H1 (cell line): ENCODE results near the gene CETN2. TPM values are rescaled to one million over a fixed set of nuclear protein-coding genes. Genes with fewer than 3 reads are reported as not detected.

ENCODE experiments used
- CTCF ChIA-PET: fragments of 300-600 bp; sonication (Branson Sonifier 250); formaldehyde crosslinking; loops from one replicate; lab custom pipeline; 2021; ENCODE audit not compliant: partially characterized antibody; lab: Charles Lee
- POLR2A ChIA-PET: fragments of 300-600 bp; sonication (Branson Sonifier 250); formaldehyde crosslinking; loops from one replicate; lab custom pipeline; 2021; ENCODE audit warnings: inconsistent platforms; ENCODE audit not compliant: partially characterized antibody; lab: Charles Lee
- DNase-seq, 2 experiments: peaks; one replicate each; pipeline versions ENCODE4 v3.0.0 to v3.0.0-alpha.2; 2010 to 2022; ENCODE audit warnings: low spot score in 2 of 2, low read depth in 1 of 2, mixed read lengths in 1 of 2
- FAIRE-seq: peaks from 2 replicates; lab custom pipeline; 2011; peaks lifted over from hg19 to GRCh38; lab: Jason Lieb, UNC
- H2AFZ ChIP-seq: 2 replicates; pipeline ENCODE4 v1.8.1; 2012; ENCODE audit warnings: low read length, inconsistent platforms
- H2AK5ac ChIP-seq: 2 replicates; pipeline ENCODE4 v1.6.1; 2013; ENCODE audit warnings: low read depth, low read length
- H2BK120ac ChIP-seq: replicated peaks from 2 replicates; pipeline ENCODE3; 2013; ENCODE audit warnings: low read depth, low read length, inconsistent platforms
- H2BK12ac ChIP-seq: 2 replicates; pipeline ENCODE4 v1.6.1; 2013; ENCODE audit warnings: low read depth, low read length
- H2BK15ac ChIP-seq: 2 replicates; pipeline ENCODE4 v1.6.1; 2013; ENCODE audit warnings: low read length
- H2BK20ac ChIP-seq: 2 replicates; pipeline ENCODE4 v1.6.1; 2013; ENCODE audit warnings: low read length
- H2BK5ac ChIP-seq: 2 replicates; pipeline ENCODE4 v1.6.1; 2013; ENCODE audit warnings: low read depth, low read length
- H3K14ac ChIP-seq: 2 replicates; pipeline ENCODE4 v1.6.1; 2013; ENCODE audit warnings: inconsistent platforms; ENCODE audit not compliant: insufficient read length
- H3K18ac ChIP-seq: 2 replicates; pipeline ENCODE4 v1.6.1; 2013; ENCODE audit warnings: low read length; ENCODE audit errors: extremely low read depth
- H3K23ac ChIP-seq: 2 replicates; pipeline ENCODE4 v1.6.1; 2013; ENCODE audit warnings: inconsistent platforms; ENCODE audit not compliant: insufficient read length
- H3K23me2 ChIP-seq: 2 replicates; pipeline ENCODE4 v1.6.1; 2013; ENCODE audit warnings: low read depth, low read length
- H3K27ac ChIP-seq: 2 replicates; pipeline ENCODE4 v1.6.1; 2011; ENCODE audit warnings: low read depth, low read length, inconsistent platforms
- H3K27me3 ChIP-seq, 4 experiments: replicated peaks in 1 of 4; 1 replicate in 1 of 4; 2 replicates in 3 of 4; pipeline versions ENCODE4 v1.6.1 to v1.8.1; 2011 to 2013; ENCODE audit warnings: low read length in 3 of 4, mild to moderate bottlenecking in 3 of 4, inconsistent platforms in 2 of 4, mixed read lengths in 2 of 4, moderate library complexity in 1 of 4; ENCODE audit not compliant: control insufficient read depth in 3 of 4, insufficient read depth in 3 of 4; ENCODE audit errors: extremely low read depth in 1 of 4
- H3K36me3 ChIP-seq, 4 experiments: 2 replicates each; pipeline versions ENCODE4 v1.6.1 to v1.8.1; 2011 to 2013; ENCODE audit warnings: mild to moderate bottlenecking in 4 of 4, low read length in 3 of 4, moderate library complexity in 2 of 4, control low read depth in 1 of 4, inconsistent platforms in 1 of 4; ENCODE audit not compliant: insufficient read depth in 4 of 4, control insufficient read depth in 2 of 4
- H3K4ac ChIP-seq: replicated peaks from 2 replicates; pipeline ENCODE3; 2013; ENCODE audit warnings: low read length, low read depth, mixed read lengths, inconsistent platforms; ENCODE audit not compliant: insufficient read length
- H3K4me1 ChIP-seq, 4 experiments: replicated peaks in 1 of 4; 1 replicate in 1 of 4; 2 replicates in 3 of 4; pipeline versions ENCODE4 v1.6.1 to v1.8.1; 2011 to 2013; ENCODE audit warnings: low read length in 3 of 4, inconsistent platforms in 2 of 4, mixed read lengths in 1 of 4; ENCODE audit not compliant: insufficient read depth in 4 of 4, control insufficient read depth in 3 of 4
- H3K4me2 ChIP-seq, 2 experiments: 2 replicates each; pipeline versions ENCODE4 v1.6.1 to v1.8.1; 2011 to 2013; ENCODE audit warnings: low read depth in 2 of 2, low read length in 2 of 2, control low read depth in 1 of 2, inconsistent platforms in 1 of 2, mild to moderate bottlenecking in 1 of 2; ENCODE audit not compliant: insufficient read depth in 1 of 2
- H3K4me3 ChIP-seq, 4 experiments: fragments of 200-600, 300-600 bp in 1 of 4; sonication (generic), shearing (Covaris generic), sonication (Bioruptor Twin) in 1 of 4; 2 replicates each; pipeline versions ENCODE4 v1.5.1 to v1.8.1; 2011 to 2016; ENCODE audit warnings: low read length in 4 of 4, low read depth in 3 of 4, control low read depth in 2 of 4, inconsistent platforms in 2 of 4, mild to moderate bottlenecking in 2 of 4, mixed read lengths in 1 of 4, moderate library complexity in 1 of 4; ENCODE audit not compliant: insufficient read depth in 2 of 4; ENCODE audit errors: extremely low read depth in 1 of 4
- H3K56ac ChIP-seq: replicated peaks from 2 replicates; pipeline ENCODE3; 2013; ENCODE audit warnings: low read depth, mild to moderate bottlenecking, mixed read lengths, low read length, inconsistent platforms; ENCODE audit not compliant: insufficient read length
- H3K79me1 ChIP-seq: 2 replicates; pipeline ENCODE4 v1.6.1; 2013; ENCODE audit warnings: low read depth, low read length, control low read depth
- H3K79me2 ChIP-seq, 2 experiments: 2 replicates each; pipeline versions ENCODE4 v1.6.1 to v1.8.1; 2012 to 2013; ENCODE audit warnings: low read length in 2 of 2, mild to moderate bottlenecking in 2 of 2, inconsistent platforms in 1 of 2; ENCODE audit not compliant: insufficient read depth in 2 of 2, control insufficient read depth in 1 of 2
- H3K9ac ChIP-seq, 4 experiments: replicated peaks in 1 of 4; 1 replicate in 1 of 4; 2 replicates in 3 of 4; pipeline versions ENCODE4 v1.6.1 to v1.8.1; 2011 to 2013; ENCODE audit warnings: low read depth in 3 of 4, low read length in 3 of 4, control low read depth in 2 of 4, mild to moderate bottlenecking in 2 of 4, moderate library complexity in 2 of 4, inconsistent platforms in 1 of 4; ENCODE audit errors: extremely low read depth in 1 of 4
- H3K9me3 ChIP-seq, 2 experiments: 2 replicates each; pipeline versions ENCODE4 v1.6.1 to v1.8.1; 2012 to 2013; ENCODE audit warnings: mild to moderate bottlenecking in 2 of 2, moderate library complexity in 2 of 2, control low read depth in 1 of 2, inconsistent platforms in 1 of 2, low read depth in 1 of 2, low read length in 1 of 2, mixed read lengths in 1 of 2; ENCODE audit not compliant: insufficient read depth in 2 of 2
- H4K20me1 ChIP-seq, 2 experiments: replicated peaks in 1 of 2; 2 replicates each; pipeline versions ENCODE3 to v1.8.1; 2011 to 2013; ENCODE audit warnings: inconsistent platforms in 2 of 2, low read length in 2 of 2, mild to moderate bottlenecking in 1 of 2; ENCODE audit not compliant: insufficient read depth in 2 of 2, control insufficient read depth in 1 of 2
- H4K5ac ChIP-seq: 2 replicates; pipeline ENCODE4 v1.6.1; 2013; ENCODE audit warnings: low read length, low read depth, mixed read lengths, inconsistent platforms; ENCODE audit not compliant: insufficient read length
- H4K8ac ChIP-seq: 2 replicates; pipeline ENCODE4 v1.8.0; 2013; ENCODE audit warnings: mild to moderate bottlenecking, moderate library complexity, low read length, inconsistent platforms; ENCODE audit not compliant: insufficient read depth; ENCODE audit errors: extremely low read depth
- H4K91ac ChIP-seq: replicated peaks from 2 replicates; pipeline ENCODE3; 2013; ENCODE audit warnings: low read length, mixed read lengths, inconsistent platforms; ENCODE audit not compliant: insufficient read length
- BACH1 ChIP-seq: IDR thresholded peaks from 2 replicates; pipeline ENCODE4 v1.6.1; 2012; ENCODE audit warnings: low read length, improper control_type of control experiment
- BCL11A ChIP-seq, 2 experiments: IDR thresholded peaks; one replicate each; pipeline ENCODE4 v1.6.1; 2011; ENCODE audit warnings: low read depth in 2 of 2, low read length in 2 of 2, mild to moderate bottlenecking in 2 of 2
- CBX5 ChIP-seq: fragments of 300-800, 300-1000 bp; sonication (generic); IDR thresholded peaks from 2 replicates; pipeline ENCODE4 v1.7.1; 2016; ENCODE audit warnings: antibody characterized with exemption, low read length, low read depth
- CREB1 ChIP-seq: IDR thresholded peaks from 2 replicates; pipeline ENCODE4 v1.6.1; 2012; ENCODE audit warnings: inconsistent platforms
- CTBP2 ChIP-seq: IDR thresholded peaks from 2 replicates; pipeline ENCODE4 v1.7.0; 2011; ENCODE audit warnings: borderline replicate concordance, mild to moderate bottlenecking, moderate library complexity, mixed read lengths, low read length; ENCODE audit not compliant: insufficient read depth, insufficient read length
- KDM1A ChIP-seq: fragments of 200-600, 300-600 bp; sonication (generic); IDR thresholded peaks from 2 replicates; pipeline ENCODE4 v1.7.1; 2016; ENCODE audit warnings: mild to moderate bottlenecking, low read length, borderline replicate concordance
- MAFK ChIP-seq: IDR thresholded peaks from 2 replicates; pipeline ENCODE4 v1.6.1; 2012; ENCODE audit warnings: low read depth, mild to moderate bottlenecking, improper control_type of control experiment, low read length
- NANOG ChIP-seq: IDR thresholded peaks from 2 replicates; pipeline ENCODE4 v1.6.1; 2011; ENCODE audit warnings: low read length, low read depth, mild to moderate bottlenecking, inconsistent platforms; ENCODE audit not compliant: insufficient read depth, poor library complexity, severe bottlenecking
- RXRA ChIP-seq: IDR thresholded peaks from 2 replicates; pipeline ENCODE4 v1.6.1; 2011; ENCODE audit warnings: low read depth, mild to moderate bottlenecking, low read length, moderate library complexity; ENCODE audit not compliant: insufficient read depth
- SAP30 ChIP-seq: fragments of 300-600 bp; sonication (generic); IDR thresholded peaks from 2 replicates; pipeline ENCODE4 v1.7.1; 2012; ENCODE audit warnings: low read length, moderate library complexity, mild to moderate bottlenecking, inconsistent platforms; ENCODE audit not compliant: insufficient read depth, insufficient replicate concordance
- SIX5 ChIP-seq: IDR thresholded peaks from 2 replicates; pipeline ENCODE4 v1.6.1; 2011; ENCODE audit warnings: mild to moderate bottlenecking, low read depth, low read length
- SP1 ChIP-seq: IDR thresholded peaks from 2 replicates; pipeline ENCODE4 v1.6.1; 2011; ENCODE audit warnings: low read depth, low read length
- SP2 ChIP-seq: IDR thresholded peaks from 2 replicates; pipeline ENCODE4 v1.6.1; 2012; ENCODE audit warnings: mild to moderate bottlenecking, low read length, inconsistent platforms
- TEAD4 ChIP-seq: IDR thresholded peaks from 2 replicates; pipeline ENCODE4 v1.6.1; 2012; ENCODE audit warnings: low read depth, low read length, inconsistent platforms, mixed read lengths
- WGBS, 2 experiments: shearing (Covaris generic) in 1 of 2; methylation state at CpG; one replicate each; pipeline versions ENCODE4 v1.1.6 to v1.1.7; 2013 to 2015; ENCODE audit warnings: low lambda C conversion rate in 2 of 2, mixed read lengths in 2 of 2, inconsistent platforms in 1 of 2, low coverage in 1 of 2, missing lambda C conversion rate in 1 of 2; ENCODE audit not compliant: insufficient replicate concordance in 2 of 2, insufficient coverage in 1 of 2, insufficient read length in 1 of 2; ENCODE audit errors: extremely low coverage in 1 of 2, missing lambda C conversion rate in 1 of 2; 5-methylcytosine and 5-hydroxymethylcytosine counted together
- polyA plus RNA-seq, 7 experiments: library from polyadenylated mRNA; depleted of rRNA in 3 of 7; stranded (reverse) in 5 of 7; unstranded in 2 of 7; fragments of >200 nt in 5 of 7; fragments of 200-250 nt in 2 of 7; gene quantifications; 1 replicate in 5 of 7; 2 replicates in 1 of 7; 4 replicates in 1 of 7; pipeline versions ENCODE4 v1.2.1 to v1.2.3, GENCODE V29; 2011 to 2013; ENCODE audit warnings: missing spikeins in 2 of 7, mixed read lengths in 2 of 7
- total RNA-seq: library from RNA; stranded (reverse); fragmentation: NEBNext Ultra II Directional; extraction: Animal tissue kit (Norgen Biotek cat#: 25700); gene quantifications from 2 replicates; pipeline ENCODE4 v1.2.1, GENCODE V29; 2021

CETN2 gene
- total and polyA plus RNA-seq, 2 of the 8 experiments (the other 6 are each of a cell fraction or from before 2014, with no cell fraction given), result 13.1 to 24.3 TPM

GRCh38 chrX:152798945-152799344 is 31.6 kb downstream of the CETN2 start:
- Histone ChIP-seq H2BK20ac (no peak overlapping the region), H2AFZ (no peak overlapping the region), H3K4ac (no peak overlapping the region), H4K20me1 (no peaks in the 10 kb centered on the region), H3K4me1 (no peaks in the 10 kb centered on the region), H2AK5ac (no peak overlapping the region), H3K9ac (no peak overlapping the region), H4K91ac (no peak overlapping the region), H3K9me3 (no peaks in the 10 kb centered on the region), H4K5ac (no peak overlapping the region), H2BK15ac (no peak overlapping the region), H2BK120ac (no peak overlapping the region), H3K56ac (no peak overlapping the region), H3K79me1 (no peaks in the 10 kb centered on the region), H3K27me3 (no peaks in the 10 kb centered on the region), H3K79me2 (no peaks in the 10 kb centered on the region), H3K23me2 (no peaks in the 10 kb centered on the region), H3K27ac (no peak overlapping the region), H4K8ac (no peak overlapping the region), H2BK5ac (no peak overlapping the region), H3K23ac (no peak overlapping the region), H2BK12ac (no peak overlapping the region), H3K4me3 (no peak overlapping the region), H3K18ac (no peak overlapping the region), H3K14ac (no peak overlapping the region), H3K36me3 (no peaks in the 10 kb centered on the region), H3K4me2 (no peak overlapping the region)
- 50% methylated on average over 1 of the region's 1 CpG; no CpG with 5 or more reads in 1 of the 2 experiments for WGBS, 2 experiments
- no peak for DNase-seq
- FAIRE-seq, result no peak
- ChIA-PET POLR2A (interaction anchor here (0.7 kb wide), 1 partner anchor 1039 kb away, joined by 3 read pairs; no protein-coding TSS in a partner anchor), CTCF (interaction anchor here (1.9 kb wide), 1 partner anchor 19 kb away, joined by 6 read pairs; no protein-coding TSS in a partner anchor)
- TF ChIP-seq CTBP2 (no peak), SP2 (no peak), BACH1 (no peak), RXRA (no peak), SP1 (no peak), BCL11A (IDR thresholded peaks at IDR 0.05; ENCODE audit: low read depth in 2 of 2, low read length in 2 of 2) (no peak), KDM1A (no peak), TEAD4 (no peak), SIX5 (no peak), SAP30 (no peak), CREB1 (no peak), CBX5 (no peak), NANOG (no peak), MAFK (no peak)
